HepG2 (cell line): ENCODE measurements around the gene STON1. TPM values are rescaled to one million over a fixed set of nuclear protein-coding genes. Genes with fewer than 3 reads are reported as not detected.

ENCODE experiments used
- ATAC-seq: fragments of 200-7000 bp; cut with Tn5 transposase; 3 replicates; pipeline ENCODE4 v1.9.1; 2020; ENCODE audit warnings: mild to moderate bottlenecking, moderate library complexity
- BruUV-seq: library from RNA; stranded (reverse); fragments of 400-500 nt; replicated peaks from 2 replicates; lab custom pipeline; 2021; lab: Mats Ljungman, UMichigan
- CTCF ChIA-PET: fragments of 300-600 bp; formaldehyde crosslinking; extraction: SDS; loops from one replicate; lab custom pipeline; 2021; ENCODE audit warnings: low total read pairs, inconsistent platforms, low intra/inter-chr PET ratio; lab: Yijun Ruan, JAX
- POLR2A ChIA-PET: fragments of 350-600 bp; sonication (Branson Sonifier 250); formaldehyde crosslinking; loops from one replicate; lab custom pipeline; 2020; ENCODE audit warnings: antibody characterized with exemption, inconsistent platforms; lab: Yijun Ruan, JAX
- DNase-seq: peaks from one replicate; pipeline ENCODE4 v3.0.0-alpha.2; 2015; ENCODE audit warnings: low spot score
- FAIRE-seq: peaks from 3 replicates; lab custom pipeline; 2011; peaks lifted over from hg19 to GRCh38; lab: Jason Lieb, UNC
- H2AFZ ChIP-seq: one replicate; pipeline ENCODE4 v1.6.1; 2011; ENCODE audit warnings: low read length, inconsistent platforms
- H3K27ac ChIP-seq: fragments of 300-600 bp; 3 replicates; pipeline ENCODE4 v1.8.0; 2011; ENCODE audit warnings: mixed run types, mild to moderate bottlenecking, mixed read lengths, low read length, inconsistent platforms; ENCODE audit not compliant: insufficient read depth; ENCODE audit errors: extremely low read length
- H3K27me3 ChIP-seq, 2 experiments: fragments of 200-600 bp in 1 of 2; 2 replicates in 1 of 2; 3 replicates in 1 of 2; pipeline versions ENCODE4 v1.6.0 to v1.8.0; 2011; ENCODE audit warnings: low read length in 2 of 2, mild to moderate bottlenecking in 2 of 2, moderate library complexity in 2 of 2, inconsistent platforms in 1 of 2; ENCODE audit not compliant: insufficient read depth in 2 of 2, control insufficient read depth in 1 of 2
- H3K36me3 ChIP-seq, 2 experiments: fragments of 200-600 bp in 1 of 2; replicated peaks in 1 of 2; 2 replicates in 1 of 2; 3 replicates in 1 of 2; pipeline versions ENCODE4 v1.5.1 to v1.8.0; 2011; ENCODE audit warnings: low read length in 2 of 2, inconsistent platforms in 1 of 2; ENCODE audit not compliant: insufficient read depth in 2 of 2, control insufficient read depth in 1 of 2
- H3K4me1 ChIP-seq: 2 replicates; pipeline ENCODE4 v1.5.1; 2012; ENCODE audit warnings: low read length, inconsistent platforms; ENCODE audit not compliant: insufficient read depth
- H3K4me2 ChIP-seq: 2 replicates; pipeline ENCODE4 v1.6.0; 2011; ENCODE audit warnings: low read depth, low read length, inconsistent platforms
- H3K4me3 ChIP-seq, 3 experiments: fragments of 200-600 bp in 1 of 3; sonication (generic), shearing (Covaris generic) in 1 of 3; replicated peaks in 1 of 3; 2 replicates each; pipeline ENCODE4 v1.5.1; 2011 to 2016; ENCODE audit warnings: low read length in 3 of 3, inconsistent platforms in 2 of 3, low read depth in 2 of 3, mild to moderate bottlenecking in 2 of 3, control low read depth in 1 of 3, mixed read lengths in 1 of 3; ENCODE audit not compliant: insufficient read depth in 1 of 3
- H3K79me2 ChIP-seq: one replicate; pipeline ENCODE4 v1.6.1; 2011; ENCODE audit warnings: low read length, inconsistent platforms; ENCODE audit not compliant: insufficient read depth
- H3K9ac ChIP-seq: 2 replicates; pipeline ENCODE4 v1.6.0; 2011; ENCODE audit warnings: mild to moderate bottlenecking, low read depth, low read length, inconsistent platforms; ENCODE audit not compliant: insufficient read depth
- H3K9me3 ChIP-seq: 2 replicates; pipeline ENCODE4 v1.5.1; 2012; ENCODE audit warnings: mild to moderate bottlenecking, low read length
- H4K20me1 ChIP-seq: 2 replicates; pipeline ENCODE4 v1.6.0; 2011; ENCODE audit warnings: inconsistent platforms, mild to moderate bottlenecking, low read length, moderate library complexity; ENCODE audit not compliant: insufficient read depth
- ADNP ChIP-seq: sonication (generic); formaldehyde crosslinking; IDR thresholded peaks from 2 replicates; pipeline ENCODE4 v1.4.0; 2020; ENCODE audit warnings: missing genetic modification reagents
- HBP1 ChIP-seq: IDR thresholded peaks from 2 replicates; pipeline ENCODE4 v1.6.1; 2016; ENCODE audit warnings: low read depth, control low read depth
- HMG20A ChIP-seq: IDR thresholded peaks from 2 replicates; pipeline ENCODE4 v1.6.1; 2016; ENCODE audit warnings: borderline replicate concordance
- HMGXB4 ChIP-seq, 2 experiments: sonication (generic) in 1 of 2; formaldehyde crosslinking in 1 of 2; IDR thresholded peaks; 2 replicates each; pipeline versions ENCODE4 v1.4.0 to v1.6.1; 2018 to 2020; ENCODE audit warnings: missing genetic modification reagents in 2 of 2, borderline replicate concordance in 1 of 2, low read depth in 1 of 2, mild to moderate bottlenecking in 1 of 2, missing biosample characterization in 1 of 2
- HNRNPL ChIP-seq: fragments of 200-400 bp; formaldehyde crosslinking; IDR thresholded peaks from 2 replicates; pipeline ENCODE4 v1.6.1; 2017; ENCODE audit warnings: mild to moderate bottlenecking, low read depth, low read length
- JUNB ChIP-seq: sonication (generic); formaldehyde crosslinking; IDR thresholded peaks from 2 replicates; pipeline ENCODE4 v1.8.0; 2022; ENCODE audit warnings: missing genetic modification reagents, mild to moderate bottlenecking, borderline replicate concordance
- JUND ChIP-seq: sonication (generic); formaldehyde crosslinking; IDR thresholded peaks from 2 replicates; pipeline ENCODE4 v1.8.0; 2022; ENCODE audit warnings: mild to moderate bottlenecking, missing genetic modification reagents
- KDM5A ChIP-seq: fragments of 200-600 bp; sonication (generic); IDR thresholded peaks from 2 replicates; pipeline ENCODE4 v1.7.0; 2018; ENCODE audit warnings: antibody characterized with exemption, mild to moderate bottlenecking, low read length, borderline replicate concordance
- POLR2A ChIP-seq, 2 experiments: IDR thresholded peaks; 2 replicates each; pipeline ENCODE4 v1.6.1; 2011; ENCODE audit warnings: low read depth in 2 of 2, low read length in 2 of 2, mild to moderate bottlenecking in 1 of 2, moderate library complexity in 1 of 2; ENCODE audit not compliant: insufficient read depth in 1 of 2
- PREB ChIP-seq: sonication (generic); formaldehyde crosslinking; IDR thresholded peaks from 2 replicates; pipeline ENCODE4 v1.4.0; 2020; ENCODE audit warnings: missing genetic modification reagents
- SKI ChIP-seq: fragments of 450-650 bp; IDR thresholded peaks from one replicate; pipeline ENCODE4 v1.6.1; 2018; ENCODE audit warnings: mild to moderate bottlenecking; ENCODE audit not compliant: partially characterized antibody
- SRSF1 ChIP-seq: fragments of 200-400 bp; formaldehyde crosslinking; optimal IDR thresholded peaks from 2 replicates; pipeline ENCODE3; 2017; ENCODE audit warnings: mild to moderate bottlenecking, low read depth, low read length, moderate library complexity
- STAG1 ChIP-seq: sonication (generic); formaldehyde crosslinking; IDR thresholded peaks from 2 replicates; pipeline ENCODE4 v1.4.0; 2020; ENCODE audit warnings: missing genetic modification reagents
- TRIM22 ChIP-seq: fragments of 450-650 bp; IDR thresholded peaks from 2 replicates; pipeline ENCODE4 v1.6.1; 2017
- ZMYM3 ChIP-seq: sonication (generic); formaldehyde crosslinking; IDR thresholded peaks from 2 replicates; pipeline ENCODE4 v1.5.1; 2020; ENCODE audit warnings: mild to moderate bottlenecking, missing genetic modification reagents
- ZNF639 ChIP-seq: conservative IDR thresholded peaks from 2 replicates; pipeline ENCODE4 v1.6.1; 2018; ENCODE audit warnings: missing genetic modification reagents
- ZNF782 ChIP-seq: sonication (generic); formaldehyde crosslinking; IDR thresholded peaks from 2 replicates; pipeline ENCODE4 v1.4.0; 2020; ENCODE audit warnings: missing genetic modification reagents, mild to moderate bottlenecking, borderline replicate concordance
- ZNF816 ChIP-seq: sonication (generic); formaldehyde crosslinking; IDR thresholded peaks from 2 replicates; pipeline ENCODE4 v1.8.0; 2022; ENCODE audit warnings: missing genetic modification reagents, mild to moderate bottlenecking, borderline replicate concordance
- WGBS: methylation state at CpG from one replicate; pipeline ENCODE4 v1.1.6; 2017; ENCODE audit warnings: low lambda C conversion rate; 5-methylcytosine and 5-hydroxymethylcytosine counted together
- in situ Hi-C: cut with HindIII; loops from 2 replicates; pipeline ENCODE4 v1.10.0; 2017; ENCODE audit warnings: low pct_unique_long_range_greater_than_20kb; ENCODE audit not compliant: extremely low pct_ligation_motif_present
- intact Hi-C: fragments of 100-400 bp; cut with micrococcal nuclease; formaldehyde crosslinking; loops from one replicate; pipeline ENCODE4 v1.10.0; 2022; ENCODE audit not compliant: unreplicated experiment
- polyA plus RNA-seq, 8 experiments: library from polyadenylated mRNA; depleted of rRNA in 3 of 8; stranded (reverse) in 7 of 8; unstranded in 1 of 8; fragments of >200 nt; fragmentation: Illumina TruSeq in 4 of 8; extraction: Trizol in 4 of 8; gene quantifications; 2 replicates each; pipeline versions ENCODE4 v1.2.1 to v1.2.3, GENCODE V29; 2011 to 2016; ENCODE audit warnings: low read depth in 4 of 8, missing spikeins in 1 of 8, mixed read lengths in 1 of 8; ENCODE audit not compliant: insufficient read depth in 1 of 8
- total RNA-seq, 5 experiments: library from RNA; depleted of rRNA; stranded (reverse); fragments of >200 nt; fragmentation: Illumina TruSeq; extraction: Trizol; gene quantifications; 2 replicates each; pipeline ENCODE4 v1.2.3, GENCODE V29; 2016; ENCODE audit warnings: low read depth in 1 of 5

The STON1 gene
- total and polyA plus RNA-seq, 2 of the 13 experiments (the other 11 are each of a cell fraction or from before 2014, with no cell fraction given), result 0.09 to 0.28 TPM

GRCh38 chr2:48531141-48531648, 1.2 kb downstream of the STON1 start:
- Histone ChIP-seq H3K9me3 (no peaks in the 10 kb centered on the region), H4K20me1 (no peaks in the 10 kb centered on the region), H3K4me1 (peaks cover 10% of the 10 kb centered on the region), H3K36me3 (no peaks in the 10 kb centered on the region), H3K27me3 (peaks cover 0 to 4% of the 10 kb centered on the region in 2 experiments; a peak in 2 of 5 replicates), H3K9ac (no peak overlapping the region), H3K27ac (no peak overlapping the region), H3K4me2 (peak overlapping the region; percentile 92), H2AFZ (no peak overlapping the region), H3K79me2 (no peaks in the 10 kb centered on the region), H3K4me3 (peak overlapping the region in 2 of 3 experiments; percentile 52 to 78; a peak in 1 of 6 replicates)
- no peak for FAIRE-seq
- POLR2A ChIA-PET, result no interaction called here
- BruUV-seq, result no TSS peak
- 27% methylated on average over 6 of the region's 6 CpGs for WGBS
- peak; percentile 36 for ATAC-seq
- peak; percentile 32 for DNase-seq
- intact Hi-C loops, result no loop called here
- CTCF ChIA-PET, result no interaction called here
- in situ Hi-C loops, result no loop called here
- TF ChIP-seq STAG1 (CRISPR knock-in tag) (no peak), SRSF1 (no peak), JUNB (CRISPR knock-in tag) (no peak), ZNF782 (CRISPR knock-in tag) (no peak), ADNP (CRISPR knock-in tag) (no peak), HNRNPL (no peak), PREB (CRISPR knock-in tag) (no peak), JUND (CRISPR knock-in tag) (no peak), ZNF816 (no peak), SKI (no peak), HMGXB4 (CRISPR knock-in tag; IDR thresholded peaks at IDR 0.05; ENCODE audit: borderline replicate concordance in 1 of 2, low read depth in 1 of 2) (no peak), TRIM22 (no peak), ZMYM3 (CRISPR knock-in tag) (no peak), HBP1 (CRISPR knock-in tag) (no peak), ZNF639 (no peak), KDM5A (no peak), HMG20A (no peak), POLR2A (IDR thresholded peaks at IDR 0.05; ENCODE audit: insufficient read depth in 1 of 2, low read depth in 2 of 2, low read length in 2 of 2) (no peak)
